ENCODE data around the gene MYH9. TPM values are rescaled to one million over a fixed set of nuclear protein-coding genes. Genes with fewer than 3 reads are reported as not detected.

The MYH9 gene
- total RNA-seq, 2 donors from 2014 or later = 294 to 323 TPM

GRCh38 chr22:36325154-36326031, 62.4 kb downstream of the MYH9 start:
- DNase-seq (peak in 2 of 4 donors; percentile 30 to 57), ATAC-seq (no peak)
- WGBS, 2 donors = 71 to 76% methylated on average over 23 to 27 of the region's 27 CpGs
- no peaks in the 10 kb centered on the region for H3K27me3 ChIP-seq
- H3K36me3 ChIP-seq (replicated peaks in 1 of 2; ENCODE audit: insufficient read depth in 1 of 2, low read depth in 2 of 2) = peaks cover 39 to 51% of the 10 kb centered on the region in 2 donors
- no peak overlapping the region for H3K4me3 ChIP-seq
- TF ChIP-seq CTCF (IDR thresholded peaks at IDR 0.05) (no peak), POLR2A (IDR thresholded peaks at IDR 0.05) (no peak)
- H3K9me3 ChIP-seq = no peaks in the 10 kb centered on the region
- H3K27ac ChIP-seq = peak overlapping the region in 3 of 4 donors; percentile 63 to 94 (median 68)
- peaks cover 42% of the 10 kb centered on the region for H3K4me1 ChIP-seq
- intact Hi-C loops (cut with DNase I) = no loop called here

GRCh38 chr22:36324414-36324813, 63.4 kb downstream of the MYH9 start:
- intact Hi-C loops (cut with DNase I) = no loop called here
- no peak for ATAC-seq
- TF ChIP-seq POLR2A (IDR thresholded peaks at IDR 0.05) (no peak), CTCF (IDR thresholded peaks at IDR 0.05) (no peak)
- WGBS, 2 donors = 85 to 100% methylated on average over 4 to 11 of the region's 11 CpGs
- no peak for DNase-seq
- Histone ChIP-seq H3K27me3 (no peaks in the 10 kb centered on the region), H3K4me1 (peaks cover 32% of the 10 kb centered on the region), H3K9me3 (no peaks in the 10 kb centered on the region), H3K4me3 (no peak overlapping the region), H3K36me3 (replicated peaks in 1 of 2; ENCODE audit: insufficient read depth in 1 of 2, low read depth in 2 of 2) (peaks cover 45 to 60% of the 10 kb centered on the region in 2 donors), H3K27ac (peak overlapping the region; percentile 40 to 94 (median 66))

- TF ChIP-seq POLR2A (IDR thresholded peaks at IDR 0.05) = no peak
- no peak for TF ChIP-seq CTCF (IDR thresholded peaks at IDR 0.05)
- 83 to 89% methylated on average over 8 to 19 of the region's 21 CpGs for WGBS, 2 donors
- ATAC-seq = no peak
- peaks cover 27% of the 10 kb centered on the region for H3K4me1 ChIP-seq
- no peaks in the 10 kb centered on the region for H3K27me3 ChIP-seq
- no peak overlapping the region for H3K4me3 ChIP-seq
- H3K9me3 ChIP-seq = no peaks in the 10 kb centered on the region
- peaks cover 45 to 66% of the 10 kb centered on the region in 2 donors for H3K36me3 ChIP-seq (replicated peaks in 1 of 2; ENCODE audit: insufficient read depth in 1 of 2, low read depth in 2 of 2)
- no peak for DNase-seq
- peak overlapping the region; percentile 6 to 94 (median 66) for H3K27ac ChIP-seq
- intact Hi-C loops (cut with DNase I) = no loop called here
These were observed 63.9 kb downstream of the MYH9 start for GRCh38 chr22:36323855-36324331.

- Histone ChIP-seq H3K27me3 (no peaks in the 10 kb centered on the region), H3K36me3 (replicated peaks in 1 of 2; ENCODE audit: insufficient read depth in 1 of 2, low read depth in 2 of 2) (peaks cover 48 to 69% of the 10 kb centered on the region in 2 donors), H3K27ac (peak overlapping the region; percentile 17 to 94 (median 66)), H3K4me1 (peaks cover 21% of the 10 kb centered on the region), H3K9me3 (no peaks in the 10 kb centered on the region), H3K4me3 (no peak overlapping the region)
- 59 to 61% methylated on average over 5 to 14 of the region's 14 CpGs for WGBS, 2 donors
- ATAC-seq = no peak
- intact Hi-C loops (cut with DNase I) = no loop called here
- DNase-seq = peak in 2 of 4 donors; percentile 61 to 62
- TF ChIP-seq POLR2A (IDR thresholded peaks at IDR 0.05) = peak in 1 of 3 donors; percentile 1
- TF ChIP-seq CTCF (IDR thresholded peaks at IDR 0.05) = no peak
These were observed 64.4 kb downstream of the MYH9 start for GRCh38 chr22:36323182-36323854.
